ENCODE measurements around the gene ADGRG3.
"Not testable (repeated sequence)": the region's sequence is repeated elsewhere in the genome, so short reads cannot be mapped to it uniquely, and the experiment has no call there.

ADGRG3 gene

GRCh38 chr16:57722210-57722499 lies 54.0 kb downstream of the ADGRG3 start:
- no peak for DNase-seq

DNA sequence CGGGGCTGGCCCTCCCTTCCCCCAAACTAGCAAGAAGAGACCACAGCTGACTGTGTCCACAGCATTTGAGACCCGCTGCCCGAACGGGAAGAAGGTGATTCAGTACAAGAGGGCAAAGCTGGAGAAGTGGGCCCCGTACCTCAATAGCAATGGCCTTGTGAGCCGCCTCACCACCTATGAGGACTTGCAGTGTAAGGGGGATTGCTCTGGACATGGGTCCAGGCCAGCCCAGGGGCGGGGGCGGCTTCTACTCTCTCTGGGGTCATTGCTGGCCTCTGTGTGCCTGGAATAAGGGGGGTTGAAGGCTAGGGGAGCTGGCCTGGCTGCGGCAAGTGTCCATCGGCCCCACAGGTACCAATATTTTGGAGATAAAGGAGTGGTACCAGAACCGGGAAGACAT lies 54.5 kb downstream of the ADGRG3 start:
- DNase-seq: no peak

- peak in 1 of 2 donors; percentile 11 for DNase-seq
Measured at GRCh38 chr16:57723170-57723569, 55.1 kb downstream of the ADGRG3 start.

GRCh38 chr16:57724531-57724930 lies 56.4 kb downstream of the ADGRG3 start:
- DNase-seq: no peak

DNA sequence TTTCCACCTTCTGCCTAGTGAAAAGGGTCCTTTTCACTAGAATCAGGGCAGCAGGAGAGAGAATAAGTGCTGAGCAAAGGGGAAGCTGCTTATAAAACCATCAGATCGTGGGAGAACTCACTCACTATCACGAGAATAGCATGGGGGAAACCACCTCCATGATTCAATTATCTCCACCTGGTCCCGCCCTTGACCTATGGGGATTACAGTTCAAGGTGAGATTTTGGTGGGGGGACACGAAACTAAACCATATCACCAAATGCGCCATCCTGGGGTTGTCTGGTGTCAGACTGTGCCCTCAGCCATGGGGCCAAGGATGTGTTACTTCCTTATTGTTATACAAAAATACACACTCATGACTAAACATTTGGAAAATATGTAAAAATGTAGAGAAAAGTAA lies 57.0 kb downstream of the ADGRG3 start:
- peak in 1 of 2 donors; percentile 33 for DNase-seq

DNA sequence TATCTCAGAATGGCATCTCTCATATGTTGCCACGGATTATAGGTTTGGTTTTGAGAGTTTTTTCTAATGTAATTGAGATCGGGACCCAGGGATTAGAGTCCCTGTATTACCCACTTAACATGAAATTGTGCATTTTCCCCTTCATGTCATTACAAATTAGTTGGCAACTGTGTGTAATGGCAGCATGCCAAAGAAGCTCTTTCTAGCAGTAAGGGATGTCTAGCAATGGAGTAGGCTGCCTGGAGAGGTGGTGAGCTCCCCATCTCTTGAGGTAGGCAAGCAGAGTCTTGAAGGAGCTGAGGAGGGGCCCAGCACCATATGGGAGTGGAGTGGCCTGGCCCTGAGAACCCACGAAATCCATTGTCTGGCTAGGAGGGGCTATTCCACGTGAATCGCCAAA lies 57.4 kb downstream of the ADGRG3 start:
- DNase-seq: no peak

DNA sequence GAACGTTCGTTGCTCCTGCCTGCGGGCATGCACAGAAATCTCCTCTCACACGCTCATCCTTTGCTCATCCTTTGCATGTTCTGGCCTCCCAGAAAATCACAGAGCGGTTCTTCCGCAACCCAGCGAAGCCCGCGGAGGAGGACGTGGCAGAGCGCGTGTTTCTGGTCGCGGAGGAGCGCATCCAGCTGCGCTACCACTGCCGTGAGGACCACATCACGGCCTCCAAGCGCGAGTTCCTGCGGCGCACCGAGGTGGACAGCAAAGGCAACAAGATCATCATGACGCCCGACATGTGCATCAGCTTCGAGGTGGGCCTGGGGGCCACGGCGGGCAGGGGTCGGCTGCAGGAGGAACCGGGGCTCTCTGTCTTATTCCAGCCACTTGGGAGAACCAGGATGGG lies 57.9 kb downstream of the ADGRG3 start:
- no peak for DNase-seq

DNA sequence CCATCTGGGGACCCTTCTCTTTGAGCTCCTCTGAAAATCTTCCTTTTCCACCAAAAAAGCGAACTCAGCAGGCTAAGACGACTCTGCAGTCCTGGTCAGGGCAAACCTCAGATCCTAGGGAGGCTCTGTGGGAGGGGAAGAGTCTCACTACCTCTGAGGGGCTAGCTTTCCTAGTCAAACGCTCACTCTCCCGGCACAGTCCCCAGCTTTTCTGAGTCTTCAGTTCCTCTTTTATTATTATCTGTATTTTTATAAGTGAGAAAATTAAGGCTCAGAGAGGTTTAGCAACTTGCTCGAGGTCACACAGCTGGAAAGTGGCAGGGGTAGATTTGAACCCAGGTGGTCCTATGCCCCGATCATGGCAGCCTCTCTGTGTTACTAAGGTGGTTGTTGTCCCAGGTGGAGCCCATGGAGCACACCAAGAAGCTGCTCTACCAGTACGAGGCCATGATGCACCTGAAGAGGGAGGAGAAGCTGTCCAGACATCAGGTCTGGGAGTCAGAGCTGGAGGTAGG lies 58.4 kb downstream of the ADGRG3 start:
- DNase-seq: no peak

DNA sequence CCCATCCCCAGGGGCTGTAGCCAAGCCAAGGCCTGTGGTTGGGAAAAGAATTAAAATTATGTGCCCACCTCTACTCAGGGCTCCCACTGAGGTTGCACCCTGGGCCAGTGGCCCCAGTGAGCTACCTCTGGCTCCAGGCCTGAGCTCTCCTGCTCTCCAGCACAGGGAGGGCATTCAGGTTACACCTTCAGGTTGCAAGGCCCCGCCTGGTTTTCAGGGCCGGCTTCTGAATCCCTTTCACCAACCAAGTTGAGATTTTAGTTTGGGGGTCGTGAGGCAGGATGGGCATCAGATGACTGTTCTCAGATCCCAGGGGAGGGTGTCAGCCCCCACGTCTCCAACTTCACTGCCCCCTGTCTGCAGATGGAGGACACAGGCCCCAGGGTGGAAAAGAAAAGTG lies 59.5 kb downstream of the ADGRG3 start:
- no peak for DNase-seq

- peak in 1 of 2 donors; percentile 11 for DNase-seq
Measured at GRCh38 chr16:57728336-57729181, 60.5 kb downstream of the ADGRG3 start.

- DNase-seq: no peak
Measured at GRCh38 chr16:57729182-57729484, 61.0 kb downstream of the ADGRG3 start.

DNA sequence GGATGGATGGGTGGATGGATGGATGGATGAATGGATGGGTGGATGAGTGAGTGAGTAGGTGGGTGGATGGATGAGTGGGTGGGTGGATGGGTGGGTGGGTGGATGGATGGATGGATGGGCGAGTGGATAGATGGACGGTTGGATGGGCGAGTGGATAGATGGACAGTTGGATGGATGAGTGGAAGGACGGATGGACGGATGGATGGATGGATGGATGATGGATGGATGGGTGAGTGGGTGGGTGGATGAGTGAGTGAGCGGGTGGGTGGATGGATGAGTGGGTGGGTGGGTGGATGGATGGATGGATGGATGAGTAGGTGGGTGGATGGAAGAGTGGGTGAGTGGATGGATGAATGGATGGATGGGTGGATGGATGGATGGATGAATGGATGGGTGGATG lies 61.7 kb downstream of the ADGRG3 start:
- DNase-seq: not testable (repeated sequence)

GRCh38 chr16:57730771-57731730 lies 62.9 kb downstream of the ADGRG3 start:
- no peak for DNase-seq

GRCh38 chr16:57732037-57732436 lies 63.9 kb downstream of the ADGRG3 start:
- DNase-seq: peak; percentile 73 to 81

DNA sequence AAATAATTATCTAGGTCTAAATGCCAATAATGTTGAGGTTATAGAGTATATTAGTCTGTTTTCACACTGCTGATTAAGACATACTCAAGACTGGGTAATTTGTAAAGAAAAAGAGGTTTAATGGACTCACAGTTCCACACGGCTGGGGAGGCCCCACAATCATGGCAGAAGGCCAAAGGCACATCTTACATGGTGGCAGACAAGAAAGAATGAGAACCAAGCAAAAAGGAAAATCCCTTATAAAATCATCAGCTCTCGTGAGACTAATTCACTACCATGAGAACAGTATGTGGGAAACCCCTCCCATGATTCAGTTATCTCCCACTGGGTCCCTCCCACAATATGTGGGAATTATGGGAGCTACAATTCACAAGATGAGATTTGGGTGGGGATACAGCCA lies 64.6 kb downstream of the ADGRG3 start:
- DNase-seq: peak in 1 of 2 donors; percentile 39

GRCh38 chr16:57734308-57734924 lies 66.3 kb downstream of the ADGRG3 start:
- DNase-seq: no peak

- peak; percentile 100 for DNase-seq
Measured at GRCh38 chr16:57734925-57735754, 67.0 kb downstream of the ADGRG3 start.

- peak in 1 of 2 donors; percentile 3 for DNase-seq
Measured at GRCh38 chr16:57735755-57736418, 67.8 kb downstream of the ADGRG3 start, which contains the start of gene KATNB1. KATNB1 (plus strand) TSS chr16:57735770; CDS start chr16:57737244, 1,474 bp downstream.

- DNase-seq: peak; percentile 57 to 71
Measured at GRCh38 chr16:57736419-57737351, 68.6 kb downstream of the ADGRG3 start.

DNA sequence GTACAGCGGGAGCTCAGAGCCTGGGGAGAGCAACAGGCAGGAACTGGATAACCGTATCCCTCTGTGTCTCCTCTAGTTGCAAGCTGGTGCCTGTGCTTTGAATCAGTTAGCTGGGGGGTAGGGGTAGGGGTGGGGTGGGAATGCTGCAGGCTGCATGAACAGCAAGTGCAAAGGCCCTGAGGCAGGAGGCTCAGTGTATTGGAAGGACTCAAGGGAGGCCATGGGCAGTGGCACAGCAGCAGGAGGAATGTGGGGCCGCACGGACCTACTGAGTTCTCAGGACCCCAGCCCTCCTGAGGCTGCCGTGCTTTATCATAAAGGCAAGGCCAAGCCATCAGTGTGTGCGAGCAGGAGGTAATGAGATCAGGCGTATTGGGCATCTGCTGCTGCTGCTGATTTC lies 70.7 kb downstream of the ADGRG3 start:
- no peak for DNase-seq
